ENCODE results near the gene GNAI2. TPM values are rescaled to one million over a fixed set of nuclear protein-coding genes. Genes with fewer than 3 reads are reported as not detected.

Gene GNAI2
- polyA plus RNA-seq, 4 donors: 23.9 to 117 (median 81.9) TPM

GRCh38 chr3:50292159-50293078 is 56.4 kb downstream of the GNAI2 start, which contains the start of gene IFRD2:
IFRD2 (minus strand) TSS chr3:50292429; CDS start chr3:50292274, 155 bp downstream.
- WGBS, 3 donors: 0 to 1% (median 1%) methylated on average over 60 to 67 of the region's 67 CpGs
- no peaks in the 10 kb centered on the region for H3K9me3 ChIP-seq (ENCODE audit: control insufficient read depth in 2 of 2, insufficient read depth in 1 of 2, low read depth in 1 of 2, low read length in 1 of 2)
- FAIRE-seq: no peak
- no peaks in the 10 kb centered on the region for H3K27me3 ChIP-seq (ENCODE audit: control insufficient read depth in 3 of 3, insufficient read depth in 3 of 3, low read length in 3 of 3)
- H3K27ac ChIP-seq (ENCODE audit: low read depth in 1 of 3, low read length in 2 of 3): peak within 1 kb of the TSS; percentile 65 to 93 (median 83)
- H3K4me3 ChIP-seq (ENCODE audit: low read depth in 1 of 3, low read length in 3 of 3): peak within 1 kb of the TSS; percentile 68 to 89 (median 83)
- peaks cover 0 to 24% (median 0%) of the 10 kb centered on the region in 3 donors for H3K4me1 ChIP-seq (ENCODE audit: control insufficient read depth in 3 of 3, insufficient read depth in 2 of 3, low read depth in 1 of 3, low read length in 2 of 3)
- peak; percentile 98 to 99 for DNase-seq
- H3K36me3 ChIP-seq (ENCODE audit: control insufficient read depth in 3 of 3, insufficient read depth in 2 of 3, low read depth in 1 of 3, low read length in 3 of 3): peaks cover under 1 to 54% (median 6%) of the 10 kb centered on the region in 3 donors

GRCh38 chr3:50293079-50293801 is 57.2 kb downstream of the GNAI2 start:
- Histone ChIP-seq H3K36me3 (ENCODE audit: control insufficient read depth in 3 of 3, insufficient read depth in 2 of 3, low read depth in 1 of 3, low read length in 3 of 3) (peaks cover 0 to 50% (median 0%) of the 10 kb centered on the region in 3 donors), H3K4me3 (ENCODE audit: low read depth in 1 of 3, low read length in 3 of 3) (no peak overlapping the region), H3K4me1 (ENCODE audit: control insufficient read depth in 3 of 3, insufficient read depth in 2 of 3, low read depth in 1 of 3, low read length in 2 of 3) (peaks cover 0 to 29% (median 0%) of the 10 kb centered on the region in 3 donors), H3K9me3 (ENCODE audit: control insufficient read depth in 2 of 2, insufficient read depth in 1 of 2, low read depth in 1 of 2, low read length in 1 of 2) (no peaks in the 10 kb centered on the region), H3K27ac (ENCODE audit: low read depth in 1 of 3, low read length in 2 of 3) (peak overlapping the region in 2 of 3 donors; percentile 71), H3K27me3 (ENCODE audit: control insufficient read depth in 3 of 3, insufficient read depth in 3 of 3, low read length in 3 of 3) (no peaks in the 10 kb centered on the region)
- DNase-seq: no peak
- FAIRE-seq: no peak
- 77 to 82% (median 81%) methylated on average over 12 of the region's 12 CpGs for WGBS, 3 donors

GRCh38 chr3:50294089-50294488 is 58.1 kb downstream of the GNAI2 start:
- WGBS, 3 donors: 84 to 91% (median 88%) methylated on average over 4 of the region's 4 CpGs
- no peak for FAIRE-seq

GRCh38 chr3:50294492-50295403 is 58.7 kb downstream of the GNAI2 start:
- no peak overlapping the region for H3K4me3 ChIP-seq (ENCODE audit: low read depth in 1 of 3, low read length in 3 of 3)
- no peak for DNase-seq
- H3K27ac ChIP-seq (ENCODE audit: low read depth in 1 of 3, low read length in 2 of 3): no peak overlapping the region
- H3K36me3 ChIP-seq (ENCODE audit: control insufficient read depth in 3 of 3, insufficient read depth in 2 of 3, low read depth in 1 of 3, low read length in 3 of 3): peaks cover 0 to 34% (median 0%) of the 10 kb centered on the region in 3 donors
- H3K9me3 ChIP-seq (ENCODE audit: control insufficient read depth in 2 of 2, insufficient read depth in 1 of 2, low read depth in 1 of 2, low read length in 1 of 2): no peaks in the 10 kb centered on the region
- WGBS, 3 donors: 92 to 94% (median 92%) methylated on average over 22 of the region's 22 CpGs
- H3K27me3 ChIP-seq (ENCODE audit: control insufficient read depth in 3 of 3, insufficient read depth in 3 of 3, low read length in 3 of 3): no peaks in the 10 kb centered on the region
- H3K4me1 ChIP-seq (ENCODE audit: control insufficient read depth in 3 of 3, insufficient read depth in 2 of 3, low read depth in 1 of 3, low read length in 2 of 3): peaks cover 0 to 38% (median 5%) of the 10 kb centered on the region in 3 donors
- no peak for FAIRE-seq

More at GRCh38 chr3:50294089-50294488, 58.1 kb downstream of the GNAI2 start:
- DNase-seq: no peak
- H3K9me3 ChIP-seq (ENCODE audit: control insufficient read depth in 2 of 2, insufficient read depth in 1 of 2, low read depth in 1 of 2, low read length in 1 of 2): no peaks in the 10 kb centered on the region
- no peak overlapping the region for H3K27ac ChIP-seq (ENCODE audit: low read depth in 1 of 3, low read length in 2 of 3)
- H3K4me3 ChIP-seq (ENCODE audit: low read depth in 1 of 3, low read length in 3 of 3): no peak overlapping the region
- no peaks in the 10 kb centered on the region for H3K27me3 ChIP-seq (ENCODE audit: control insufficient read depth in 3 of 3, insufficient read depth in 3 of 3, low read length in 3 of 3)
- peaks cover 0 to 41% (median 0%) of the 10 kb centered on the region in 3 donors for H3K36me3 ChIP-seq (ENCODE audit: control insufficient read depth in 3 of 3, insufficient read depth in 2 of 3, low read depth in 1 of 3, low read length in 3 of 3)
- H3K4me1 ChIP-seq (ENCODE audit: control insufficient read depth in 3 of 3, insufficient read depth in 2 of 3, low read depth in 1 of 3, low read length in 2 of 3): peaks cover 0 to 37% (median 5%) of the 10 kb centered on the region in 3 donors

- Histone ChIP-seq H3K27me3 (ENCODE audit: control insufficient read depth in 3 of 3, insufficient read depth in 3 of 3, low read length in 3 of 3) (no peaks in the 10 kb centered on the region), H3K4me1 (ENCODE audit: control insufficient read depth in 3 of 3, insufficient read depth in 2 of 3, low read depth in 1 of 3, low read length in 2 of 3) (peaks cover 5 to 43% (median 9%) of the 10 kb centered on the region in 3 donors), H3K36me3 (ENCODE audit: control insufficient read depth in 3 of 3, insufficient read depth in 2 of 3, low read depth in 1 of 3, low read length in 3 of 3) (peaks cover 0 to 24% (median 0%) of the 10 kb centered on the region in 3 donors), H3K9me3 (ENCODE audit: control insufficient read depth in 2 of 2, insufficient read depth in 1 of 2, low read depth in 1 of 2, low read length in 1 of 2) (no peaks in the 10 kb centered on the region), H3K4me3 (ENCODE audit: low read depth in 1 of 3, low read length in 3 of 3) (no peak overlapping the region), H3K27ac (ENCODE audit: low read depth in 1 of 3, low read length in 2 of 3) (no peak overlapping the region)
- FAIRE-seq (no peak), DNase-seq (no peak)
- WGBS, 3 donors: 87 to 92% (median 89%) methylated on average over 8 of the region's 8 CpGs
Observed at GRCh38 chr3:50295553-50296431, 59.8 kb downstream of the GNAI2 start.

- 93 to 95% (median 94%) methylated on average over 18 of the region's 18 CpGs for WGBS, 3 donors
- no peak overlapping the region for H3K27ac ChIP-seq (ENCODE audit: low read depth in 1 of 3, low read length in 2 of 3)
- H3K27me3 ChIP-seq (ENCODE audit: control insufficient read depth in 3 of 3, insufficient read depth in 3 of 3, low read length in 3 of 3): no peaks in the 10 kb centered on the region
- no peaks in the 10 kb centered on the region for H3K9me3 ChIP-seq (ENCODE audit: control insufficient read depth in 2 of 2, insufficient read depth in 1 of 2, low read depth in 1 of 2, low read length in 1 of 2)
- no peak for FAIRE-seq
- no peak overlapping the region for H3K4me3 ChIP-seq (ENCODE audit: low read depth in 1 of 3, low read length in 3 of 3)
- peaks cover 7 to 36% (median 9%) of the 10 kb centered on the region in 3 donors for H3K4me1 ChIP-seq (ENCODE audit: control insufficient read depth in 3 of 3, insufficient read depth in 2 of 3, low read depth in 1 of 3, low read length in 2 of 3)
- H3K36me3 ChIP-seq (ENCODE audit: control insufficient read depth in 3 of 3, insufficient read depth in 2 of 3, low read depth in 1 of 3, low read length in 3 of 3): peaks cover 0 to 22% (median 0%) of the 10 kb centered on the region in 3 donors
- no peak for DNase-seq
Observed at GRCh38 chr3:50296721-50297383, 60.8 kb downstream of the GNAI2 start.

GRCh38 chr3:50297384-50297775 is 61.4 kb downstream of the GNAI2 start:
- no peak for DNase-seq
- Histone ChIP-seq H3K27me3 (ENCODE audit: control insufficient read depth in 3 of 3, insufficient read depth in 3 of 3, low read length in 3 of 3) (no peaks in the 10 kb centered on the region), H3K36me3 (ENCODE audit: control insufficient read depth in 3 of 3, insufficient read depth in 2 of 3, low read depth in 1 of 3, low read length in 3 of 3) (peaks cover 0 to 22% (median 0%) of the 10 kb centered on the region in 3 donors), H3K9me3 (ENCODE audit: control insufficient read depth in 2 of 2, insufficient read depth in 1 of 2, low read depth in 1 of 2, low read length in 1 of 2) (no peaks in the 10 kb centered on the region), H3K4me3 (ENCODE audit: low read depth in 1 of 3, low read length in 3 of 3) (no peak overlapping the region), H3K27ac (ENCODE audit: low read depth in 1 of 3, low read length in 2 of 3) (no peak overlapping the region), H3K4me1 (ENCODE audit: control insufficient read depth in 3 of 3, insufficient read depth in 2 of 3, low read depth in 1 of 3, low read length in 2 of 3) (peaks cover 7 to 41% (median 9%) of the 10 kb centered on the region in 3 donors)
- 62 to 89% (median 88%) methylated on average over 2 of the region's 2 CpGs for WGBS, 3 donors
- no peak for FAIRE-seq

Measured in small intestine (tissue), 7 donors.